ENCODE results near the gene PTH1R.

PTH1R gene

DNA sequence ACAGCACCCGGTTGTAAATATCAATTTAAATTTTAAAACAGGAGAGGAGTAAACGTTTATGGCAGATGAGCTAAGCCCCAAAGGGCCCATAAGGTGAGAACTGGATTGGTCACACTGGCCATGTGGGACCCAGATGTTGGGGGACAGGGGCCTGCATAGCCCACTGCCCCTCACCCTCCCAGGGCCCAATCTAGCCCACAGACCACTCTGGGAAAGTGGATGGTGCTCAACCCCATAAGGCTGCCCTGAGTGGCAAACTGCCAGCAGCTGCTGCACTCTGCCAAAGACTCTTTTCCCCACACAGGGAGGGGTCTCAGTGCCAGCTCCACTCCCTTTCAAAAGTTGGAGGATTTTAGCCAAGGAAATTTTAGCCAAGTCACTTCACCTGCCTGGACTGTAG is 56.6 kb downstream of the PTH1R start:
- DNase-seq: no peak

- DNase-seq: no peak
These were observed 57.1 kb downstream of the PTH1R start for GRCh38 chr3:46934498-46935167.

- DNase-seq: no peak
These were observed 57.8 kb downstream of the PTH1R start for GRCh38 chr3:46935168-46935858.

DNA sequence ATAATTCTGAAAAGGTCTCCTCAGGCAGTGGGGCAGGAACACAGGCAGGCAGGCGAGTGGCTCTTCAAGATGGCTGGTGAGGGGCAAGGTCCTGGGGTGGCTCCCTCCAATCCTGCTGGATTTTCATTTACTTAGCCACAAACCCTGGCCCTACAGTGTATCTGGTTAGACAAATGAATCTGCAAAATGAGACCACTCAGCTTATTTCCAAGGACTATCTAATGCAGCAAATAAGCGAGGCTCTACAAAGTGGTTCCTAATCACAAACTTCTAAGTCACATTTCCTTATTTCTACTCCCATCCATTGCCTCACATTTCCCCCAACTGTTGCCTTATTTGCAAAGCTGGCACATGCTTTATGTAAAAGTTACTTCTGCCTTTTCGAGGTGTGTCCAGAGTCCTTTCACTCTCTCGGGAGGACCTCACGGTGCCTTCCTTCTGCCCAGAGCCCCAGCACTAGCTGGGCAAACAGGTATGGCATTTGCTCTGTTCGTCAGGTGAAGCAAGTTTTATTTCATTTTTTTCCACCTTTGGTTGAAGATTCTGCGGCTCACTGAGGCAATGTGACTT is 58.6 kb downstream of the PTH1R start:
- no peak for DNase-seq

- no peak for DNase-seq
These were observed 59.3 kb downstream of the PTH1R start for GRCh38 chr3:46936733-46937250.

DNA sequence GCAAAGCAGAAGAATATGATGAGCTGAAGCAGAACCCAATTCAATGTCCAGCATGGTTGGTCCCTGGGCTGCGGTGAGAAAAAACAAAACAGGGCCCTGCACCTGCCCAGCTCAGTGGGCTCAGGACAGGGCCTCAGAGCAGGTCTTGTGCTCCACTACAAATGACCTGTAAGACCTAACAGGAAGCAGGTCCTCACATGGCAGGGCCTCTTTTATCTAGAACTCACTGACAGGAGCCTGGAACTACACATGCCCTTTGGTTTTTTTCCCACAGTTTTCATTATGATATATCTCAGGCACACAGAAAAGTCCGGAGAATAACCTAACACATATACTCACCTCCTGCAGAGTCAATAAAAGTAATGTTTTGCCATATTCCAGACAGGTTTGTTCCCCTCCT is 60.6 kb downstream of the PTH1R start:
- no peak for DNase-seq

DNA sequence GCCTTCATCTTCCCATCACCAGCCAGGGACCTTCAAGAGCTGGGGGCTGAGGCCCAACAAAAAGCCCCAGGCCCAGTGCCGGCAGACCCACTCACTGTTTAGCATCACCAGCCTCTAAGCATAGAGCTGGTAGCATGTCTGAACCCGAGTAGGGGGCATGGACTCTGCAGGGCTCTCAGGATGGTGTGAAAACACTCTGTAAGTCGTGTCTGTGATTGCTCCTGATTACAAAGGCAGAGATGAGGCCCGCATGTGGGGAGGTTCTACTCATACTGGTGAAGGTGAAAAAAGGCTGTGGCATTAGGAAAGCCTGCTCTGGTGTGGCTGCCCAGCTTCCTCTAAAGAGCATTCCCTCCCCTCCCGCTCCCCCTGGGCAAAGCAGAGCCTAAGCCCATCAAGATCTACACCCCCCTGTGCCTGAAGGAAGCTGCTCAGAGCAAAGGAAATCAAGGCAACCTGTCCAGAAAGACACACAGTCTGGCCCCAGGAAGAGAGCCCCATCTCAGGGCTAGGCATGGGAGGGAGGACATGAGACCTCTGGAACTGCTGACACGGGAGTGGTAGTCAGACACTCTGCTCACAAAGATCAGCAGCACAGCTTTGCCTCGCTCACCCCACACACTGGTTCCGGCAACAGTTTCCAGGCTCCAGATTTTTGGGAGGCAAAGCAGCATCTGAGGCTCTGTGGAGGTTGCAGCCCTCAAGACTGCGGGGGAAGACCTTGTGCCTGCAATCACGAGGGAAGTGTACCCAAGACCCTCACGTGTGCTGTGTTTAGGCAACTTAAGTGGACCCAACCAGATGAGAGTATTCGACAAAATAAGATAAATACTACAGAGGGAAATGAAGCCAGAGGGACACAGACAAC is 62.3 kb downstream of the PTH1R start:
- no peak for DNase-seq

- no peak for DNase-seq
These were observed 64.6 kb downstream of the PTH1R start for GRCh38 chr3:46942076-46942475.

DNA sequence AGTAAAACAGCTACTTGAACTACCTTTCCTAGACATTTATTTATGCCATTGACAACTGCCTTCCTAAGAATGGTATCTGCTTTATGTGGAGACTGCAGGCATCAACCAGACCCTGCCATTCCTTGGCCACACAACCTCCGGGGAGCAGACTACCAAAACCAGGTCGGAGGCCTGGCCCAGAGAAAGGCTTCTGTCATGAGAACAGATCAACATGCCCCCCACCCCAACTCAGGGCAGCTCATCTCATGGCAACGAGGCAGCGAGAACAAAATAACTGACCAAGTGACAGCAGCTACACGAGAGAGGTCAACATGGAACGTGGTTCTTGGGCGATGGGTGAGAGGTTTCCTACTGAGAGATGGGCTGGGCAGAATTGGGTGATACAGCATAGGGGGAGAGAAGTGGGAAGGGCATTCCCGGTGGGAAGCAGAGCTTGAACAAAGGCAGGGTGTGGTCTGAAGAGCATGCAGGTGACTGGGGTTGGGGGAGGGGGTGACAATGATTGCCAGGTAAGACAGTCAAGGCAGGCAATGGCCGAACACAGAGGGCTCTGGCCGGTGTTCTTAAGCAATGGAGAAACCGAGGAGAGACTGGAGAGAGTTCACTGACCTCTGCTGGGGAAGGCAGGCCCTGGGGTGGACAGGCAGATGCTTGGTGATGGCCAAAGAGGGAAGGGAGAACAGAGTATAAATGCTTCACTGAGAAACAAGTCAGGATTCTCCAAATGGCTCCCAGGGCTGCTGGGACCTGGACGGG is 65.1 kb downstream of the PTH1R start:
- DNase-seq: no peak

DNA sequence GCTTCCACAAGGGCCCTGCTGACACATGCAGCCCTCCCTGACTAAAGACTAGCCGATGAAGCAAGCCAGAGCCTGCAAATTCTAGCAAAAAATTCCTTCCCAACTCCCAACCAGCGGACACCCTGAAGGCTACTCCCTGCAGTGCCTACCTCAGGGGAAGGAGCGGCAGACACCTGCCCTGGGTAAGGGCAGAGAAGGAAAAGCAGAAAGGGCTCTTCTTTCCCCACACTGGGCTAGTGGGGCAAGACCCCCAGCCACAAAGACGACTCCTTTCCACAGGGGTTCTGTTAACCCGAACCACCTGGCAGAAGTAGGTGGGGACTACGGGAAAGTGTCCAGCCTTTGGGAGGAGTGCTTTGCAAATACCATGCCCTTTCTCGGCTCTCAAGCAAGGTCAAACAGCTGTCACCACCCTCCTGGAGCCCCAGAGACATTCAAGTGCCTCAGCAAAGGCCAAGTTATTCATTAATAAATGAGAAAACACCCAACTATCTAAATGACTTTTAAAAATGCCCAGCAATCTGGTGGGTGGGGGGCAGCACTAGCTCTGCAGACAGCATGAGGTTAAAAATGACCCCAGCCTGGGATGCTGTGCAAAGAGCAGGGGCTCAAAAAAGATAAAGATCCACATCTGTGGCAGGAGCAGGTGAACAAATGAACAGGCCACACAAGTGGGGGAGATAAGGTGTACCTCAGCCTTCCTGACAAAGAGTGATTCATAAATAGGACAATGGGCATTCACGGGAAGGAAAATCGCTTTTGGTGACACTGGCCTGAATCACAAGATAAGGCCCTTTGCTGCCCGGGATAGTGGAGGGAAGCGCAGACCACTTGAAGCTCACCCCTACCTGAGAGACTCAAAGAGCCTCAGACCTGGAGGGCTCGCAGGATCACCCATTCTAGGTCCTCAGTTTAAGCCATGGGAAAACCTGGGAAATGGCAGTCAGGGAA is 66.0 kb downstream of the PTH1R start:
- DNase-seq: no peak

DNA sequence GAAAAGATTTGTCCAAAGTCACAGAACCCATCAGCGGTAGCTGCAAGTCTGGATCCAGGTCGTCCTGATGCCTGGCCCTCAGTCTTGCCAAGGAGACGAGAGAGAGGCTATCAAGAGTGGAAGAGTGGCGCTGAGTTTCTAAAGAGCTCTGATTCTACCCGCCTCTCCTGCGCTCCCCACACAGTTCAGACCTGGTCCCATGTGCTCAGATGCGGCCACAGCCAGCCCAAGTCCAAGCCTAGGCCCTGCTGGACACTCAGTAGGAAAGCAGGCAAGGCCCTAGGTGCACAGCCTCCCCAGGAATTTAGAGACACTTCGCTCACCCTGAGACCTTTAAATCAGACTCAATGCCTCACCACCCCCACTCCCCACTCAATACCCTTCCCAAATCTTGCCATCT is 66.7 kb downstream of the PTH1R start:
- no peak for DNase-seq

DNA sequence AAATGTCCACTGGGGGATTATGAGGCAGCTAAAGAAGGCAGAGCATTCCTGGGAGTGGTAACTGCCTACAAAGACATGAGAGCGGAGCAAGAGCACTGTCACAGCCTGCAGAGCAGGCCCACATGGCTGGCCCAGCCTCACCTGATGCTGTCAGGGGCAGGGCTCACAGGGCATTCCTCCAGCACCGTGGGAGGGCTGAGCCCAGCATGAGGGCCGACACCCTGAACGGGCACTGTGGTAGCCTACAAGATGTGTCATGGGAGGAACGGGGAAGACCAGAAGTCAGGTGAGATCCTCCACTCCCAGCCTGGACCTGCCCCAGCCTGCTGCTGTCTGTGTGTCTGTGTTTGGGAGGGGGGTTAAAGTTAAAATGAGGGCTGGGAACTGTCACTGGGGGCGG is 68.9 kb downstream of the PTH1R start:
- DNase-seq: no peak

GRCh38 chr3:46946856-46947545 is 69.5 kb downstream of the PTH1R start:
- no peak for DNase-seq

DNA sequence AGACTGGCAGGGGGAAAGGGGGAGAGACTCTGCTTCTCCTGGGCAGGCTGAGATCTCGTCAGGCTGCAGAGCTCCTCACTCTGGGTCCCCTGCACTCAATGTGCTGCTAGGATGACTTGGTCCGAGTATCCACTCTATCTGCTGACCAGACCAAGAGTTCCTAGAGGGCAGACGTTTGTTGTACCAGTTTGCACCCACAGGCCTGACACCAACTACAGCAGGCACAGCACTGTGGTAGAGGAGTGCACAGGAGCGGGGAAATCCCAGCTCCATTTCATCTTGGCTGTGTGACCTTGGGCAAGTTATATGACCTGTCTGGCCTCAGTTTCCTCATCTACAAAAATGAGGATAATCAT is 70.0 kb downstream of the PTH1R start:
- no peak for DNase-seq

DNA sequence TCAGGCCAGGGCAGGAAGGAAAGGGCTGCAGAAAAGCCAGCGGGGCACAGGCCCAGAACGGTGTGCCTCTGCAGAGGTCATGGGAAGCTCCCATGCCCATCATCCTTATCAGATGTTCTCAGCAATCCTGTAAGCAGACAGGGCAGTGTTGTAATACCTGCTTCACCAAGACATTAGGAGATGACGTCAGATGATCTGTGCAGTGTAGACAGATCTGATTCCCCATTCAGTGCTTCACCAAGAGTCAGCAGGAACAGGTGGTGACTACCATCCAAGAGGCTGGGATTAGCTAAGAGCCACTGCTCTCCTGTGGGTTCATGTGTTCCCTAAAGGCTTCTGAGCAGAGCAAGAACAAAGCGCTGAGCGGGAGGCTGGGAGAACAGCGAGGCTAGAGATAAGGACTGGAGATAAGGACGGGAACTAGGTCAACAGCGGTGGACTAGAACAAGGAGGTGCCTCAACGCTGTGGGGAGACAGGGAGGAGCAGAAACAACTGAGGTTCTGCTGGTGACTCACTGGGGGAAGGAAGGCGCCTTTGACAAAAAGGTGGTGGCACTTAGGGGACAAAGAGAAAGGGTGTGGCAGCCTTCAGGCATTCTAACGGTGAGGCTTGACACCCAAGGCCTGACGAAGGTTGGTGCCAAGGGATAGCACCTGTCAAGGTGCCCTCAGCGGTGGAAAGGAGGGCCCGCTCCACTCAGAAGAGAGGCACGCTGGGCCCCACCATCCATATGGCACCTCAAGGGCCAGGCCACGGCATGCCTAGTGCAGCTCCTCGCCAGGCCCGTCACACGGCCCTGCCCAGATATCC is 70.7 kb downstream of the PTH1R start:
- DNase-seq: no peak

GRCh38 chr3:46948830-46949671 is 71.5 kb downstream of the PTH1R start:
- DNase-seq: no peak

DNA sequence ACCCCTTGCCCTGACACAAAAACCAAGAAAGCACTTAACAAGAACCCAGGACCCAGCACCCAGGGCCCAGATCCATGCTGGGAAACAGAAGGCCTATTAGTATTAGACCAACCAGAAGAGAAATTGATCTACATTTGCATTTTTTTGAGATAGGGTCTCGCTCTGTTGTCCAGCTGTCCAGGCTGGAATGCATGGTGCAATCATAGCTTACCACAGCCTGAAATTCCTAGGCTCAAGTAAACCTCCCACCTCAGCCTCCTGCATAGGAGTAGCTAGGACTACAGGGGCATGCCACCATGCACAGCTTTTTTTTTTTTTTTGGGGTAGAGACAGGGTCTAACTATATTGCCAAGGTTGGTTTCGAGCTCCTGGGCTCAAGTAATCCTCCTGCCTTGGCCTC is 72.7 kb downstream of the PTH1R start:
- DNase-seq: no peak

- no peak for DNase-seq
These were observed 73.2 kb downstream of the PTH1R start for GRCh38 chr3:46950650-46951241.

DNA sequence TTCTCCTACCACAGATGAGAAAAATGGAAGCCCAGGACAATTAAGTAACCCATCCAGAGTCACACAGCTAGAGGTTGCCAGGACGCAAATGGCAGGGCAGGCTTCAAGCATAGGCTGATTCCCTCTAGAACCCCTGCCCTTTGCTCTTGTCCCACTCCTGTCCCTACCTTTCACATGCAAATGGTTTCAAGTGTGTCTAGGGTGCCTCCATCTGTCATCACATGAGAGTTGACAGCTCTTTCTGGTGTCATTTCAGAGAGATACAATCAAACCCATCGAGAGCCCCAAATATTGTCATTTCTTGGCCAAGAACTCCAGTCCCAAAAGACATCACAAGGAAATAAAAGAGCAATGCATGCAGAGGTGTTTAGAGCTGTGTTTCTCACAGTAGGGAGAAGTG is 75.3 kb downstream of the PTH1R start:
- DNase-seq: no peak
